Measurements from ENCODE around the gene SSRP1. TPM values are rescaled to one million over a fixed set of nuclear protein-coding genes. Genes with fewer than 3 reads are reported as not detected.

Gene SSRP1
- total RNA-seq (2013) = 39.2 TPM
- 10 to 100 TPM in 2 of 3 donors, 1 to 10 TPM in 1; 9.8 to 34.7 (median 14.7) TPM for polyA plus RNA-seq
- 9.3 and 19.5 TPM in 2 replicates for polyA minus RNA-seq
- total RNA-seq = 8.8 to 61.6 (median 37.5) reads per million in 11 experiments

GRCh38 chr11:57335343-57336110 is at the start of gene SSRP1:
SSRP1 (minus strand) TSS chr11:57335892; CDS start chr11:57335121, 771 bp downstream.
- peaks cover 0 to 2% (median 0%) of the 10 kb centered on the region in 7 donors for H3K9me3 Mint-ChIP-seq
- Histone ChIP-seq H3K9ac (ENCODE audit: insufficient read depth, low read length, poor library complexity, severe bottlenecking) (peak within 1 kb of the TSS; percentile 83), H3K4me3 (replicated peaks in 1 of 3; ENCODE audit: low read depth in 2 of 3, low read length in 3 of 3) (peak within 1 kb of the TSS; percentile 74 to 88 (median 80)), H3K27me3 (ENCODE audit: control insufficient read depth in 2 of 2, insufficient read depth in 2 of 2, low read length in 2 of 2) (no peaks in the 10 kb centered on the region), H3K27ac (ENCODE audit: low read depth in 1 of 2, low read length in 2 of 2) (peak within 1 kb of the TSS; percentile 38 to 79), H3K4me1 (ENCODE audit: control insufficient read depth in 1 of 2, insufficient read depth in 2 of 2, low read length in 2 of 2) (peaks cover 18 to 23% of the 10 kb centered on the region in 2 donors), H3K36me3 (replicated peaks in 1 of 2; ENCODE audit: control insufficient read depth in 1 of 2, insufficient read depth in 2 of 2, low read length in 2 of 2) (peaks cover 27 to 34% of the 10 kb centered on the region in 2 donors), H3K9me3 (replicated peaks in 1 of 2; ENCODE audit: control insufficient read depth in 1 of 2, insufficient read depth in 1 of 2, low read length in 2 of 2) (no peaks in the 10 kb centered on the region), H3K79me2 (ENCODE audit: insufficient read depth, low read length) (peaks cover 28% of the 10 kb centered on the region), H3K4me2 (replicated peaks; ENCODE audit: extremely low read depth, low read length, poor library complexity, severe bottlenecking) (peak within 1 kb of the TSS; percentile 80), H2AFZ (ENCODE audit: insufficient read depth, low read depth, low read length, poor library complexity, severe bottlenecking) (peak within 1 kb of the TSS; percentile 87), H4K20me1 (ENCODE audit: insufficient read depth, low read length) (no peaks in the 10 kb centered on the region)
- intact Hi-C loops (cut with micrococcal nuclease) = no loop called here
- peak within 1 kb of the TSS; percentile 87 to 96 (median 90) for H3K27ac Mint-ChIP-seq
- peak within 1 kb of the TSS; percentile 93 to 98 for H3K4me3 Mint-ChIP-seq
- under 1% methylated on average over 34 of the region's 69 CpGs for WGBS (ENCODE audit: insufficient coverage)
- peaks cover 4 to 9% (median 7%) of the 10 kb centered on the region in 3 donors for H3K27me3 Mint-ChIP-seq (ENCODE audit: low read depth in 3 of 3)
- peak; percentile 76 to 78 (median 78) for DNase-seq
- H3K36me3 Mint-ChIP-seq = peaks cover 33 to 34% of the 10 kb centered on the region in 2 donors
- peaks cover 26% of the 10 kb centered on the region for H3K4me1 Mint-ChIP-seq
- no peak for TF ChIP-seq CTCF (IDR thresholded peaks at IDR 0.05)

DNA sequence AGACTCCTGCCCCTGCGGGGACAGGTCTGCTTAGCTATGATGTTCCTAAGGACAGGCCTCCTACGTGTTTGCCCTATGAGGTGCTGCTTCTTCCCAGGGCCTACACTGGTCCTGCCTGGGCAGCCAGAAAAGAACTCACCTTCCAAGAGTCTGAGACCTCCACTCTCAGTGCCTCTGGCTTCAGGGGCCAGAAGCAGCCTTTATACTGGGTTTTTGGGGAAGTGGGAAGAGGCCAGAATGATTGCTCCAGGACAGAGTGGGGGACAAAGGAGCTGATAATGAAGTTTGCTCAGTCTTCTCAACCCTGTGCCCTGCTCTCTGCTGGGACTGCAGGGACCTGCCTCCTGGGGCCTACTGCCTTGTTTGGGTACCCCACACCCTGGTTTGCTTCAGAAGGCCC is 45.3 kb upstream of the SSRP1 start, which contains the start of gene PRG3:
TSS of gene PRG3 (minus strand) at position 176 of the 400 bp plus-strand sequence. CDS start 442 bp downstream, outside the sequence.
- Histone ChIP-seq H3K9me3 (replicated peaks in 1 of 2; ENCODE audit: control insufficient read depth in 1 of 2, insufficient read depth in 1 of 2, low read length in 2 of 2) (no peaks in the 10 kb centered on the region), H3K4me2 (replicated peaks; ENCODE audit: extremely low read depth, low read length, poor library complexity, severe bottlenecking) (no peak within 1 kb of the TSS), H3K4me3 (replicated peaks in 1 of 3; ENCODE audit: low read depth in 2 of 3, low read length in 3 of 3) (no peak within 1 kb of the TSS), H3K9ac (ENCODE audit: insufficient read depth, low read length, poor library complexity, severe bottlenecking) (no peak within 1 kb of the TSS), H2AFZ (ENCODE audit: insufficient read depth, low read depth, low read length, poor library complexity, severe bottlenecking) (no peak within 1 kb of the TSS), H4K20me1 (ENCODE audit: insufficient read depth, low read length) (no peaks in the 10 kb centered on the region), H3K36me3 (replicated peaks in 1 of 2; ENCODE audit: control insufficient read depth in 1 of 2, insufficient read depth in 2 of 2, low read length in 2 of 2) (no peaks in the 10 kb centered on the region), H3K27me3 (ENCODE audit: control insufficient read depth in 2 of 2, insufficient read depth in 2 of 2, low read length in 2 of 2) (peaks cover 0 to 2% of the 10 kb centered on the region in 2 donors), H3K4me1 (ENCODE audit: control insufficient read depth in 1 of 2, insufficient read depth in 2 of 2, low read length in 2 of 2) (peaks cover 0 to 6% of the 10 kb centered on the region in 2 donors), H3K79me2 (ENCODE audit: insufficient read depth, low read length) (no peaks in the 10 kb centered on the region), H3K27ac (ENCODE audit: low read depth in 1 of 2, low read length in 2 of 2) (no peak within 1 kb of the TSS)
- intact Hi-C loops (cut with micrococcal nuclease) = no loop called here
- Mint-ChIP-seq H3K36me3 (no peaks in the 10 kb centered on the region), H3K27me3 (ENCODE audit: low read depth in 3 of 3) (peaks cover 2 to 9% (median 4%) of the 10 kb centered on the region in 3 donors), H3K27ac (peak within 1 kb of the TSS in 2 of 7 donors; percentile 16 to 55), H3K4me3 (no peak within 1 kb of the TSS), H3K9me3 (peaks cover 0 to 2% (median 0%) of the 10 kb centered on the region in 7 donors), H3K4me1 (peaks cover 2% of the 10 kb centered on the region)
- no peak for DNase-seq
- no CpG with 5 or more reads among the region's 2 CpGs for WGBS (ENCODE audit: insufficient coverage)
- no peak for TF ChIP-seq CTCF (IDR thresholded peaks at IDR 0.05)

All from CD14-positive monocyte (primary cell).